ENCODE results near the gene GPC6.

Gene GPC6

DNA sequence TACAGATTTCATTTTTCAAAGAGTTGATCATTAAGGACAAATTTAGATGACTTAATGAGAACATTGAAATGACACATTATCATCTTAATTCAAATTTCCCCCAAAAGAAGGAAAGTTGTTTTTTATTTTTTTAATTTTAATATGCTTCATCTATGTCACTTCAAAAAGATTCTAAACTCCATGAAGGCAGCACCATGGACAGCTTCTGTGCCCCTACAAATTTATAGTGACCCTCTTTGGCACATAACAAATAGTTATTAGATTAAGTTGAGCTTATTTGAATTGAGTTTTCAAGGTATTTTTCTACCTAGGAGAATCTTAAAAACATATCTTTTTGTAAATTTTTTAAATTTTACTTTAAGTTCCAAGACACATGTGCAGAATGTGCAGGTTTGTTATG lies 1054.2 kb downstream of the GPC6 start:
- DNase-seq (ENCODE audit: extremely low read depth, low read depth): no peak
- TF ChIP-seq, protein P1, sequence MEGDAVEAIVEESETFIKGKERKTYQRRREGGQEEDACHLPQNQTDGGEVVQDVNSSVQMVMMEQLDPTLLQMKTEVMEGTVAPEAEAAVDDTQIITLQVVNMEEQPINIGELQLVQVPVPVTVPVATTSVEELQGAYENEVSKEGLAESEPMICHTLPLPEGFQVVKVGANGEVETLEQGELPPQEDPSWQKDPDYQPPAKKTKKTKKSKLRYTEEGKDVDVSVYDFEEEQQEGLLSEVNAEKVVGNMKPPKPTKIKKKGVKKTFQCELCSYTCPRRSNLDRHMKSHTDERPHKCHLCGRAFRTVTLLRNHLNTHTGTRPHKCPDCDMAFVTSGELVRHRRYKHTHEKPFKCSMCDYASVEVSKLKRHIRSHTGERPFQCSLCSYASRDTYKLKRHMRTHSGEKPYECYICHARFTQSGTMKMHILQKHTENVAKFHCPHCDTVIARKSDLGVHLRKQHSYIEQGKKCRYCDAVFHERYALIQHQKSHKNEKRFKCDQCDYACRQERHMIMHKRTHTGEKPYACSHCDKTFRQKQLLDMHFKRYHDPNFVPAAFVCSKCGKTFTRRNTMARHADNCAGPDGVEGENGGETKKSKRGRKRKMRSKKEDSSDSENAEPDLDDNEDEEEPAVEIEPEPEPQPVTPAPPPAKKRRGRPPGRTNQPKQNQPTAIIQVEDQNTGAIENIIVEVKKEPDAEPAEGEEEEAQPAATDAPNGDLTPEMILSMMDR (IDR thresholded peaks at IDR 0.05; ENCODE audit: low read depth, low read length): no peak

DNA sequence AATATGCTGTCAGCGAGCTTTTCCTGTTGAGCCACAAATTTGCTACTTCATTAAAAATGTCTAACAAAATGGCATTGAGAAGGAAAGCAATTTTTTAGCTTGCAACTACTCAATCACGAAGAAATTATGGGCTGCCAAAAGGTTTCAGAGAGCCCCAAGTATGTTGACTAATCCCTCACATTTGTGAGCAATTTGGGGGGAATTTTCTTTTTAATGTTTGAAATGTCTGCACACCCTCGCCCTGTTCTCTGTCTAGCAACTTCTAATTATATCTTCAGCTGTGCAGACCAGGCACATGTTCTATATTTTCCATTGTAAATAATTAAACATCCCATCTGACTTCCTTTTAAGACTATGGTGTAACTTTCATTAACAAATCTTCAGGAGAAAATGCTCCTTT lies 1060.0 kb downstream of the GPC6 start:
- TF ChIP-seq, protein P1 (IDR thresholded peaks at IDR 0.05; ENCODE audit: low read depth, low read length): no peak
- DNase-seq (ENCODE audit: extremely low read depth, low read depth): no peak

- TF ChIP-seq, protein P1 (IDR thresholded peaks at IDR 0.05; ENCODE audit: low read depth, low read length): no peak
- no peak for DNase-seq (ENCODE audit: extremely low read depth, low read depth)
Measured at GRCh38 chr13:94291631-94292322, 1065.2 kb downstream of the GPC6 start.

DNA sequence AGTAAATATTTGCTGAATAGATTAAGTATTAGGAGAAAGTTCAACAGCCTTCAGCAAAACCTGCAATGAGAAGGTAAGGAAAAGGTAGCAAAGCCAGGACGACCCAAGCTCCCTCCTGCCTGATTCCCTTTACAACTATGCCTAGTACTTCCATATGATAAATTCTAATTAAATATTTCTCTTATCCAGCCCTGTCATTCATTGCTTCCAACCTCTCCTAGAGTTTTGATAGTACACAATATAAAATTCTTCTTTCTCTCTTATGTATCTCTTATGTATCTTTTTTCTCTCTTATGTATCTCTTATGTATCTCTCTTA lies 1065.7 kb downstream of the GPC6 start:
- TF ChIP-seq, protein P1 (IDR thresholded peaks at IDR 0.05; ENCODE audit: low read depth, low read length): no peak
- no peak for DNase-seq (ENCODE audit: extremely low read depth, low read depth)

GRCh38 chr13:94296471-94296870 lies 1069.9 kb downstream of the GPC6 start:
- DNase-seq (ENCODE audit: extremely low read depth, low read depth): no peak
- TF ChIP-seq, protein P1 (IDR thresholded peaks at IDR 0.05; ENCODE audit: low read depth, low read length): no peak

DNA sequence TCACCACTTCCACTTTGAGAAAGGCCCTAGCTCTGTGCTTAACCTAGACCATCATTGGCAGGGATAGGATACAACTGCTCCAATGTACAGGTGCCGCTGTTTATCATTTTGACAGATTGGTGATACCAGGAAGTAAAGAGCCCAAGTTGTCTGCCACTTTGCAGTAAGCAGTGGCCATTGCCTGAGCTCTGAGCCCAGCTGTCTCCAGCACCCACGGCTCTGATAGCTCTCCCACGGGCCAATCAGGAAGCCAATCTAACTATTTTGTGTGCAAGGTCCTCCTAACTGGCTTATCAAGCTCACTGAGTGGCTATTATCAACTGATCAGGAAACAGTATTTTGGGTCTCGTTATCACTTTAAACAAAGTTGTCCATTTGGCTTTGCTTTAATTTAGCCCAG lies 1071.7 kb downstream of the GPC6 start:
- no peak for DNase-seq (ENCODE audit: extremely low read depth, low read depth)
- TF ChIP-seq, protein P1 (IDR thresholded peaks at IDR 0.05; ENCODE audit: low read depth, low read length): no peak

DNA sequence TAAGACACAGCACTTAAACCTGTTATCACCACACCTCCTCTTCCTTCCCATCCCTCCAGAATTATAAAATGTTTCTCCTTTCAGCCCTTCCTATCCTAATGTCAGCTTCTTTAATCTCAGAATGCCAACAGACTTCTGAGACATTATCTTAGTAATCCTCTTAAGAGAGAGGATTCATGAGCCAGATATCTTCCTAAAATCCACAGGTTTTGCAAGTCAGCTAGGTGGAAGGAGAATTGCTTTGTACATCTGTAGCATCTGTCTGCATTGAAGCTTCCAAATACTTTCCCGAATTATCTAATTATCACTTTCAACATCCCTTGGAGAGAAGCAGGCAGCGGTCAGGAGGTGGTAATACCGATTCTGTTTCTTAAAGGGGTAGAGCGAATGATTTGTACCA lies 1073.8 kb downstream of the GPC6 start:
- TF ChIP-seq, protein P1 (IDR thresholded peaks at IDR 0.05; ENCODE audit: low read depth, low read length): no peak
- DNase-seq (ENCODE audit: extremely low read depth, low read depth): no peak

Measured in AG09319 (cell line).